PC-9 (cell line): ENCODE measurements around the gene RBP5. TPM values are rescaled to one million over a fixed set of nuclear protein-coding genes. Genes with fewer than 3 reads are reported as not detected.

Experiments
- BruUV-seq: library from RNA; stranded (reverse); fragments of 400-500 nt; replicated peaks from 2 replicates; lab custom pipeline; 2021; lab: Mats Ljungman, UMichigan
- CTCF ChIA-PET: fragments of 300-600 bp; sonication (Branson Sonifier 250); formaldehyde crosslinking; loops from one replicate; lab custom pipeline; 2022; ENCODE audit warnings: antibody characterized with exemption; lab: Charles Lee
- POLR2A ChIA-PET: fragments of 300-600 bp; sonication (Branson Sonifier 250); formaldehyde crosslinking; loops from one replicate; lab custom pipeline; 2022; ENCODE audit warnings: antibody characterized with exemption; ENCODE audit not compliant: unreplicated experiment; lab: Charles Lee
- DNase-seq, 2 experiments: peaks; one replicate each; pipeline versions ENCODE4 v3.0.0 to v3.0.0-alpha.2; 2015 to 2022; ENCODE audit warnings: mixed read lengths in 1 of 2
- H2AFZ ChIP-seq: fragments of 200-600 bp; sonication (generic); 2 replicates; pipeline ENCODE4 v1.8.1; 2017; ENCODE audit warnings: antibody characterized with exemption
- H3F3A ChIP-seq: fragments of 200-600 bp; sonication (generic); 2 replicates; pipeline ENCODE4 v1.8.1; 2017; ENCODE audit warnings: antibody characterized with exemption, mild to moderate bottlenecking, low read depth; ENCODE audit not compliant: insufficient read depth
- H3K27ac ChIP-seq: fragments of 200-600 bp; sonication (generic); 2 replicates; pipeline ENCODE4 v1.6.1; 2016; ENCODE audit warnings: mixed run types
- H3K27me3 ChIP-seq: fragments of 200-600 bp; sonication (generic); 2 replicates; pipeline ENCODE4 v1.6.1; 2016; ENCODE audit warnings: low read depth, mixed run types; ENCODE audit not compliant: insufficient read depth
- H3K36me3 ChIP-seq: fragments of 200-600 bp; sonication (generic); 2 replicates; pipeline ENCODE4 v1.6.1; 2016; ENCODE audit warnings: low read depth, mixed run types
- H3K4me1 ChIP-seq: fragments of 200-600 bp; sonication (generic); replicated peaks from 2 replicates; pipeline ENCODE4 v1.6.1; 2016; ENCODE audit warnings: mixed run types; ENCODE audit not compliant: insufficient read depth
- H3K4me2 ChIP-seq: fragments of 200-600 bp; sonication (generic); 2 replicates; pipeline ENCODE4 v1.6.1; 2017; ENCODE audit warnings: mixed run types
- H3K4me3 ChIP-seq: fragments of 200-600 bp; sonication (generic); 2 replicates; pipeline ENCODE4 v1.6.1; 2016; ENCODE audit warnings: mixed run types
- H3K79me2 ChIP-seq: fragments of 200-600 bp; sonication (generic); 2 replicates; pipeline ENCODE4 v1.6.1; 2017; ENCODE audit warnings: low read depth, mixed run types
- H3K9me2 ChIP-seq: fragments of 200-600 bp; sonication (generic); 2 replicates; pipeline ENCODE4 v1.8.1; 2017; ENCODE audit warnings: mild to moderate bottlenecking; ENCODE audit not compliant: insufficient read depth
- H3K9me3 ChIP-seq: fragments of 200-600 bp; sonication (generic); 2 replicates; pipeline ENCODE4 v1.8.1; 2016; ENCODE audit warnings: low read depth; ENCODE audit not compliant: insufficient read depth
- H4K20me1 ChIP-seq: fragments of 200-600 bp; sonication (generic); 2 replicates; pipeline ENCODE4 v1.8.1; 2017; ENCODE audit not compliant: insufficient read depth
- EZH2 ChIP-seq: fragments of 200-600 bp; sonication (generic); IDR thresholded peaks from 2 replicates; pipeline ENCODE4 v1.8.0; 2017; ENCODE audit warnings: antibody characterized with exemption, low read depth
- intact Hi-C: fragments of 100-400 bp; cut with micrococcal nuclease; formaldehyde crosslinking; loops from one replicate; pipeline ENCODE4 v1.10.0; 2022; ENCODE audit not compliant: unreplicated experiment
- total RNA-seq: library from RNA; stranded (reverse); gene quantifications from 2 replicates; pipeline ENCODE4 v1.2.3, GENCODE V29; 2021
- TF ChIP-seq, protein P1 (sequence below): fragments of 200-600 bp; sonication (generic); conservative IDR thresholded peaks from 2 replicates; pipeline ENCODE4 v1.6.1; 2017; ENCODE audit warnings: mixed run types, antibody characterized with exemption, mild to moderate bottlenecking, moderate library complexity

RBP5 gene
- total RNA-seq, 1 experiment from 2014 or later: 0.74 TPM

DNA sequence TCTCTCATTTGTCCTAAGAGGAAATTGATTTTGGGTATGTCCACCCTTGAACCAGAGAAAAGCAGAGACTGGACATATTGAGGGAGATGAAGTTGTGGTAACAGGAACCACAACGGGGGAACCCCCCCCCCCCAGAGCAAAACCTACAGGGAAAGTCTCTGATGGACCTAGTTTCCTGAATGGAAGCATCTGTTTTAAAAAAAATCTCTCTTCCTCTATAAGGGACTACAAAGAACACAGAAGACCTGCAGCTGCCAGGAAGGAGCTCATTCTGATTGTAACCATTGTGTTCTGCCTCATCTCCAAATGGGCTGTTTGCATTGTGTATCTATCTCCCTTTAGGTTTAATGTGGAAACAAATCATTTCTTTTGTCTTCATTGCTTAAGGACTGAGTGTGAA, 54.7 kb downstream of the RBP5 start:
- no peaks in the 10 kb centered on the region for H3K9me2 ChIP-seq
- no peaks in the 10 kb centered on the region for H3K27me3 ChIP-seq
- intact Hi-C loops: no loop called here
- H3K79me2 ChIP-seq: no peaks in the 10 kb centered on the region
- BruUV-seq: no TSS peak
- H3K4me1 ChIP-seq: peaks cover 10% of the 10 kb centered on the region
- DNase-seq: no peak
- H3K4me2 ChIP-seq: no peak overlapping the region
- no peak overlapping the region for H2AFZ ChIP-seq
- H3K27ac ChIP-seq: no peak overlapping the region
- H3K4me3 ChIP-seq: no peak overlapping the region
- no peaks in the 10 kb centered on the region for H3K9me3 ChIP-seq
- TF ChIP-seq EZH2: no peak
- TF ChIP-seq, protein P1, sequence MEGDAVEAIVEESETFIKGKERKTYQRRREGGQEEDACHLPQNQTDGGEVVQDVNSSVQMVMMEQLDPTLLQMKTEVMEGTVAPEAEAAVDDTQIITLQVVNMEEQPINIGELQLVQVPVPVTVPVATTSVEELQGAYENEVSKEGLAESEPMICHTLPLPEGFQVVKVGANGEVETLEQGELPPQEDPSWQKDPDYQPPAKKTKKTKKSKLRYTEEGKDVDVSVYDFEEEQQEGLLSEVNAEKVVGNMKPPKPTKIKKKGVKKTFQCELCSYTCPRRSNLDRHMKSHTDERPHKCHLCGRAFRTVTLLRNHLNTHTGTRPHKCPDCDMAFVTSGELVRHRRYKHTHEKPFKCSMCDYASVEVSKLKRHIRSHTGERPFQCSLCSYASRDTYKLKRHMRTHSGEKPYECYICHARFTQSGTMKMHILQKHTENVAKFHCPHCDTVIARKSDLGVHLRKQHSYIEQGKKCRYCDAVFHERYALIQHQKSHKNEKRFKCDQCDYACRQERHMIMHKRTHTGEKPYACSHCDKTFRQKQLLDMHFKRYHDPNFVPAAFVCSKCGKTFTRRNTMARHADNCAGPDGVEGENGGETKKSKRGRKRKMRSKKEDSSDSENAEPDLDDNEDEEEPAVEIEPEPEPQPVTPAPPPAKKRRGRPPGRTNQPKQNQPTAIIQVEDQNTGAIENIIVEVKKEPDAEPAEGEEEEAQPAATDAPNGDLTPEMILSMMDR: no peak
- no peaks in the 10 kb centered on the region for H3K36me3 ChIP-seq
- CTCF ChIA-PET: no interaction called here
- peaks cover 11% of the 10 kb centered on the region for H3F3A ChIP-seq
- POLR2A ChIA-PET: no interaction called here
- H4K20me1 ChIP-seq: no peaks in the 10 kb centered on the region

Other genes starting within 250 kb of the RBP5 start
- 29.3 and 38.8 TPM in 2 replicates for gene LRRC23, start 224.1 kb downstream of the RBP5 start, total RNA-seq
- 38.8 and 56.6 TPM in 2 replicates for gene ENO2, start 214.3 kb downstream of the RBP5 start, total RNA-seq
- gene ATN1, start 200.9 kb downstream of the RBP5 start, total RNA-seq: 158 and 159 TPM in 2 replicates
- gene RNU7-1, start 185.1 kb downstream of the RBP5 start, total RNA-seq: not detected in 2 replicates
- 198 and 218 TPM in 2 replicates for gene C12orf57, start 184.9 kb downstream of the RBP5 start, total RNA-seq
- 84.1 and 92.7 TPM in 2 replicates for gene PTPN6, start 177.5 kb downstream of the RBP5 start, total RNA-seq
- gene PHB2, start 158.2 kb downstream of the RBP5 start, total RNA-seq: 384 and 386 TPM in 2 replicates
- gene EMG1, start 158.0 kb downstream of the RBP5 start, total RNA-seq: 84.5 and 96.5 TPM in 2 replicates
- gene LPCAT3, start 110.4 kb downstream of the RBP5 start, total RNA-seq: 53.8 and 102 TPM in 2 replicates
- gene C1S, start 68.2 kb downstream of the RBP5 start, total RNA-seq: 32.4 and 32.9 TPM in 2 replicates
- 20.5 and 24.0 TPM in 2 replicates for gene C1R, start 36.4 kb downstream of the RBP5 start, total RNA-seq
- 70.4 and 72.9 TPM in 2 replicates for gene C1RL, start 19.7 kb downstream of the RBP5 start, total RNA-seq
- 111 and 153 TPM in 2 replicates for gene CLSTN3, start 1.5 kb upstream of the RBP5 start, total RNA-seq
- gene PEX5, start 60.8 kb upstream of the RBP5 start, total RNA-seq: 62.1 and 76.3 TPM in 2 replicates
- gene ACSM4, start 175.2 kb upstream of the RBP5 start, total RNA-seq: not detected in 2 replicates